Breast epithelium (tissue), 3 donors: ENCODE data around the gene HRC.

Experiments used
- POLR2A ChIP-seq: fragments of 450-650 bp; IDR thresholded peaks from one replicate; pipeline ENCODE4 v1.6.1; 2016; ENCODE audit warnings: antibody characterized with exemption, mild to moderate bottlenecking, moderate library complexity
- POLR2AphosphoS5 ChIP-seq, 3 donors: sonication (generic); formaldehyde crosslinking; IDR thresholded peaks; one replicate each; pipeline ENCODE4 v1.6.1; 2017; ENCODE audit warnings: antibody characterized with exemption in 3 of 3
- TF ChIP-seq, protein P1 (sequence below), 3 donors: fragments of 450-650 bp; IDR thresholded peaks; one replicate each; pipeline ENCODE4 v1.5.1; 2016 to 2017; ENCODE audit warnings: antibody characterized with exemption in 3 of 3, mild to moderate bottlenecking in 3 of 3, moderate library complexity in 3 of 3

DNA sequence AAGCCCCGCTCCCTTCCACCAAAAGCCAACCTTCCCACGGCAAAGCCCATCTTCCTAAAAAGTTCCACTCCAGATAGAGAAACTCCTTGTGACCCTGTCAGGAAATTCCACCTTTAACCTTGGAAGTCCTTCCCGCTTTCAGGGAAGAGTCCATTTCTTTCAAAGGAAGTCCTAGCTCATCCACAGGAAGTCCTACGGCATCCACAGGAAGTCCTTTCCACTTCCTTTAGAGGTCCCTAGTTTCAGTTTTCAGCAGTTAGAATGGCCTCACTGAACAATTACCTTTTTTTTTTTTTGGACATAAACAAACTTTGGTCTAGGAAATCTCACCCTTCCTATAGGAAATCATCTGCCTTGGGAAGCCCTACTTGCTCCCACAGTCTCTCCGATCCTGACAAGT is 34.1 kb upstream of the HRC start:
- TF ChIP-seq, protein P1, sequence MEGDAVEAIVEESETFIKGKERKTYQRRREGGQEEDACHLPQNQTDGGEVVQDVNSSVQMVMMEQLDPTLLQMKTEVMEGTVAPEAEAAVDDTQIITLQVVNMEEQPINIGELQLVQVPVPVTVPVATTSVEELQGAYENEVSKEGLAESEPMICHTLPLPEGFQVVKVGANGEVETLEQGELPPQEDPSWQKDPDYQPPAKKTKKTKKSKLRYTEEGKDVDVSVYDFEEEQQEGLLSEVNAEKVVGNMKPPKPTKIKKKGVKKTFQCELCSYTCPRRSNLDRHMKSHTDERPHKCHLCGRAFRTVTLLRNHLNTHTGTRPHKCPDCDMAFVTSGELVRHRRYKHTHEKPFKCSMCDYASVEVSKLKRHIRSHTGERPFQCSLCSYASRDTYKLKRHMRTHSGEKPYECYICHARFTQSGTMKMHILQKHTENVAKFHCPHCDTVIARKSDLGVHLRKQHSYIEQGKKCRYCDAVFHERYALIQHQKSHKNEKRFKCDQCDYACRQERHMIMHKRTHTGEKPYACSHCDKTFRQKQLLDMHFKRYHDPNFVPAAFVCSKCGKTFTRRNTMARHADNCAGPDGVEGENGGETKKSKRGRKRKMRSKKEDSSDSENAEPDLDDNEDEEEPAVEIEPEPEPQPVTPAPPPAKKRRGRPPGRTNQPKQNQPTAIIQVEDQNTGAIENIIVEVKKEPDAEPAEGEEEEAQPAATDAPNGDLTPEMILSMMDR (IDR thresholded peaks at IDR 0.05), result no peak
- TF ChIP-seq POLR2A (no peak), POLR2AphosphoS5 (IDR thresholded peaks at IDR 0.05) (no peak)
